ENCODE data around the gene SLC66A1.

Gene SLC66A1

DNA sequence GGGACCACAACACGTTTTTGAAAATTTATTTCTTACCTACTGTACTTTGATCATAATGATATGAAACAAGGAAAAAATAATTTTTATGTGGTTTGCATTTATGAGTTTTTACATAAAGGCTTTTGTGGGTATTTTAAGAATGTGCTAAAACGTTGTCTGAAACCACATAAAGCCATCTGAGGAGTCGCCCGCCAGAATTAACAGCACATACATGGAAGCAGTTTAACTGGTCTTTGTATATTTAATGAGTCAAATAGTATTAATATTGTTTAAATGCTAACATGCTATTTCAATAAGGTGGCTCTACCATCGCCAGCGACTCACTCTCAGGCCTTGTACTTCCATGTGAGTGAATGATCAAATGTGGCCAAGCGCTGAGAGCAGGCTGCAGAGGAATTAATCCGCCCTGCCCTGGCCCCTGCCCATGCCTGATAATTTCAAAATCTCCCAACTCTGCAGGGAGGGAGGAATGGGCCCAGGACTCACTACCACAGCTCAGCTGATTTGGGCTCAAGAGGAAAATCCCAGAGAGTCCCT, 49.6 kb downstream of the SLC66A1 start:
- DNase-seq (ENCODE audit: low read depth): no peak

DNA sequence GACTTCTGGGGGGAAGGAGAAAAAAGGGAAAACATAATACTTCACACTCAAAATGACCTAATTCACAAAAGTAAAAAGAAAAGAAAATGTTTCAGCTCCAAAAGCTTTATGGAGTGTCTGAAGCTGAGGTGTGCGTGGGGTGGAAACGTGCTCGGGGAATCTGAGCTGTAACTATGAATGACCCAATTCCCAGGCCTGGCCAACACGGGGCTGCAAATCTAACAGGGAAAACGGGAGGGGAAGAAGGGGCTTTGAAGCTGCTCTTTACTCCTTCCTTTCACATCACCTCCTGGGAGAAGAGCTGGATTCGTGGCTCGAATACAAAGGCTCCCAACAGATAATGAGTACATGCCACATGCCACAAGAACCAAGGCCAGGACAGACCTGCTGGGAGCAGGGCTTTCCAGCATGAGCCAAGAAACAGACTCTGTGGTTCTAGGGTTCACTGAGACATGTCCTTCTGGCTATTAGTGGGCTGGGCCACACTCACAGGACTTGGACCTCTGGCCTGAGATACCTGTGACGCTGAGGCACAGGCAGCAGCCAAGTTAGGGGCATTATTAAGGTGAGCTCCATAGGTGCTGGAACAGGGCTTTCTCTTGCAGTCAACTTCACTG, 51.5 kb downstream of the SLC66A1 start:
- DNase-seq (ENCODE audit: low read depth): no peak

DNA sequence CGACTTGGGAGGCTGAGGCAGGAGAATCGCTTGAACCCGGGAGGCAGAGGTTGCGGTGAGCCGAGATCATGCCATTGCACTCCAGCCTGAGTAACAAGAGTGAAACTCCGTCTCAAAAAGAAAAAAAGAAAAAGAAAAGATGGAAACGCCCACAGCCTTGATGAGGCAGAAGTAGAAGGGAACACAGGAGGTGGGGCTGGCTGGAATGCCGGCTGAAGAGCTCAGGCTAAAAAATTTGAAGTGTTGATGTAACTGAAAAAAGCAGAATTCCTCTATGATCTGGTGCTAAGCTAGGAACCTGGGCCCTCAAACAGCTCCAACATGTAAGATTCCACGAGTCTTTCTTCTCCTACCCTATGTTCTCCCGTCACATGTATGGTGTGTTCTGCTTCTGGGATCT, 53.6 kb downstream of the SLC66A1 start:
- DNase-seq (ENCODE audit: low read depth): no peak

DNA sequence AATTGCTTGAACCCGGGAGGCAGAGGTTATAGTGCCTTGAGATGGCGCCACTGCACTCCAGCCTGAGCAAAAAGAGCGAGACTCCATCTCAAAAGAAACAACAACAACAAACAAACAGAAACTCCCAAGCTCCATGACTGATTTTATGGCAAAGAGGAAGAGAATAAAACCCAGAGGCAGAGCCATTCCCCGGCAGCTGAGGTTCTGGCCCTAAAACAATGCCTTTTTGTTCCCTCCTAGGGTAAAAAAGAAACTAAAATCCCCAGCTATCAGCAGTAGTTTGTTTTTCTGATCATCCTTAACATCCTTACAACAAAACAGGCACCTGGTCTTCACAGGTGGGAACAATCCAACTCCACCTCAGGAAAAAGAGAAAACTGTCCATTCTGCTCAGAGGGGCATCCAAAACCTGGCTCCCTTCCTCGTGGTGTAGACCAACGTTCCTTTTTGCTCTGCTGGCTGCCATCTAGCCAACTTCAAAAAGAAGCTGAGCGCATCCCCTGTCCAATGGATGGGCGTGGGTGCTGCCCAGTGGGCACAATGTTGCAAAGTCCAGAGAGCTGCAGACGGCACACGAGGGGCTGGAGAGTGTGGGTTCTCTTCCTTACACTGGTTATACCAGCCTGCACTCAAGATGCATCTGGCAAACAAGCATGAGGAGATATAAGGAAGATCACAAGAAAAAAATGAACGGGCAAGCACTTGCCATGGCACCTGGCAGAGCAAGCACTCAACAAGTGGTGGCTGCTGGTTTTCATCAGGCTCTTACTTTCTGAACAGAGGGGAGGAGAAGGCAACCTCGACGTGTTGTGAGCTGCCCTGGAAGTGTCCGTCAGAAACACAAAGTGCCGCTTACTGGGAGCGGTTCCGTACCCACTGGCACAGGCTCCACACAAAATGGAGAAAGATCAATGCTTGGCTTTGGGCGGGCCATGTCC, 54.7 kb downstream of the SLC66A1 start:
- no peak for DNase-seq (ENCODE audit: low read depth)

DNA sequence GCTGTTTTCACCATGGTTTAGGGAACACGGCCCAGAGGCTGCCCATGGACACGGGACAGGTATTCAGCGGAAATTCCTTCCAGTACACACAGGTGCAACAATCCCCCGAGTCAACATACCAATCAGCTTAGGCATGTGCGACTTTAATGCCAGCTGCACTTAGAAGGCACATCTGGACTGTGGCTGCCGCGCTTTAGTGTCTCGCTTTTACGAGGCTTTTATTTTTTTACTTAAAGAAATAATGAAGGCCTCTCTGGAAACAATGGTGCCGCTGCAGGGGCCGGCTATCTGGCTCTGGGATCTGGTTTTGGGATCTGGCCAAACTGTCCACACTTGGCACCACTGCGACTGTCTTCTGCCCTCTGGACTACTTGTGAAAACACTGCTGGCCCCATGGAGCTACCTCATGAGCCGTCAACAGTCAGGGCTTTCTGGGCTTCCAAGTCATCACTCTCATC, 55.5 kb downstream of the SLC66A1 start:
- no peak for DNase-seq (ENCODE audit: low read depth)

DNA sequence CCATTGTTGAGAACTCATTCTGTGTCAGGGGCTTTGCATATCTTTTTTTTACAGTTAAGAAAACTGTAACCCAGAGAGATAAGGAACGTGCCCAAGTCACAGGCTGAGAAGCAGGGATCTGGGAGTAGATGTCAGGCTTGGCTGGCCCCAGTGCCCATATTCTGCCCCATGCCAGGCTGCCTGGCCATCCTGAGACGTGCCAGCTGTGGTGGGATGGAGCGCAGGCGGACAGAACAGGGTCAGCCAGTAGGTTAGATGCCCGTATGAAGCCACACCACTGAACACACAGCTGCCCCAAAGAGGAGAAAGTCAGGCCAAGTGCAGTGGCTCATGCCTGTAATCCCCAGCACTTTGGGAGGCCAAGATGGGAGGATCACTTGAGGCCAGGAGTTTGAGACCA, 55.9 kb downstream of the SLC66A1 start:
- no peak for DNase-seq (ENCODE audit: low read depth)

DNA sequence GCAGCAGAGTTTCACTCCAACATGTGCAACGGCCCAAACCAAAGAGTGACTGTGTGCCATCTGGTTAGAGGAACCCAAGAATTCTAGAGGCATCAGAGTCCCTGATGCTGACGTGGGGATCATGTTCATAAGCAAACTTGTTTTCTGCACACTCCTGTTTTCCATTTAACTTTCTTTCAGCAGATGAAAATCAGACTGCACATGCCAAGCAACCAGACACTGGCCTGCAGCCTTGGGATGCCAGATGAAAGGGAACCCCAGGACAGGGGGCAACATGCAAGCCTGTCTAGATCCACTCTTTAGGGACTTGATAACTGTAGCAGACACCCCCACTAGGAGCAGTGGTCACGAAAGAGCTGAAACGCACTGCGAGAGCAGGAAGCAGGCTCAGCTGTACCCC, 56.8 kb downstream of the SLC66A1 start:
- no peak for DNase-seq (ENCODE audit: low read depth)

DNA sequence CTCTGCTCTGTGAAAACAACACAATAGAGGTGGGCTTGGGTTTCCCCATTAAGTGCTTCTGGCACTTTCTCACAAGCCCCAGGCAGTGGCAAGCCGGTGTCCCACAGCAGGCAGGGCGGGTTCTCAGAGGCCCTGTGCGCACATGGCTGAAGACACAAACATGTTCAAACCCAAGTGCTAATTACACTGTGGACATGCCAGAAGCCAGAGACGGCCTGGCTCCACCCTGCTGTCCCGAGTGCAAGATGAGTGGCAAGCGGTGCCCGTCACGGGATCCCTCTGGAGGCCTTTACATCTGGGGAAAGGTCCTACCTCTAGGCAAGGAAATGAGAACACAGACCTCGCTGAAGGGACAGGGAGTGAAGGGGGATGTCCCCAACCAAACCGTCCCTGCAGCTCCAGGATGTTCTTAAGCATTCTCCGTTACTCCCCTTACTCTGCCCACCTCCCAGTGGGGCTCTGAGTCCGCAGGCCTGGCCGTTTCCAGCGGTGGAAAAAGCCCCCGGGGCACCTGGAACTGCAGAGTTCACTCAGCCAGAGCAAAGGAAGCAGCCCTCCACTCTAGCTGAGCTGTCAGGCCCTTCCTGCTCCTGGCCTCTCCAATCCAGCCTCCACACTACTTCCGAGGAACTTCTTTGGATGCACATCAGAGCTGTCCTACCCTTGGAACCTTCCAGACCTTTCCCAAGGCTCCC, 57.4 kb downstream of the SLC66A1 start:
- no peak for DNase-seq (ENCODE audit: low read depth)

DNA sequence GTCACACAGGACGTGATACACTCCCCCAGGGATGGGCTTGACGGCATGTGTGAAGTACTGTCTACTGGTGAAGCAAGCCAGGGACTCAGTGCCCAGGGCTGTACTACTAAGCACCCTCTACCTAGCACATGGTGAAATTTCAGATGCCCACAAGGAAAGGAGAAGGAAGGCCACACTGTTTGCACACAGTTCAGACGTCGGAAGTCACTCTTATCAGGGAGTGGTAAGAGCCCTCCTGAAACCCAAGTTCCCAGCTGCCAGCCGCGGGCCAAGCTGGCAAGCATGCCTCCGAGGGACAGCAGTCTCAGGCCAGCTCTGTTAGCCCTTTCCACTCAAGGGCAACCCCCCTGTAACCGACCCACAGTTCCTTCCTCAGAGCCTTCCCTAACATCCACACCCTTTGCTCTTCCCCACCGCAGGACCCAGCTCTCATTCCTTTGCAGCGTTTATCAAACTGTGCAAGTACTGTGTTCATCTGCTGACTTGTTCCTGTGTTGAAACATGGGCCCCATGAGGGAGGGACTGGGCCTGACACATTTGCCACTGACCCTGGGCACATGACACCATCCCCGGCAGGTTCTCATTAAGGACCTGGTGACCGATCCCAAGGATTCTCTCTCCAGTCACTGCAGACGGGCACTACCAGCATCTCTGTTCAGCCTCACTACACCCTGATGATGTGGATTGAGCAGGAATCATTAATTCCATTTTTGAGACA, 58.5 kb downstream of the SLC66A1 start:
- no peak for DNase-seq (ENCODE audit: low read depth)

DNA sequence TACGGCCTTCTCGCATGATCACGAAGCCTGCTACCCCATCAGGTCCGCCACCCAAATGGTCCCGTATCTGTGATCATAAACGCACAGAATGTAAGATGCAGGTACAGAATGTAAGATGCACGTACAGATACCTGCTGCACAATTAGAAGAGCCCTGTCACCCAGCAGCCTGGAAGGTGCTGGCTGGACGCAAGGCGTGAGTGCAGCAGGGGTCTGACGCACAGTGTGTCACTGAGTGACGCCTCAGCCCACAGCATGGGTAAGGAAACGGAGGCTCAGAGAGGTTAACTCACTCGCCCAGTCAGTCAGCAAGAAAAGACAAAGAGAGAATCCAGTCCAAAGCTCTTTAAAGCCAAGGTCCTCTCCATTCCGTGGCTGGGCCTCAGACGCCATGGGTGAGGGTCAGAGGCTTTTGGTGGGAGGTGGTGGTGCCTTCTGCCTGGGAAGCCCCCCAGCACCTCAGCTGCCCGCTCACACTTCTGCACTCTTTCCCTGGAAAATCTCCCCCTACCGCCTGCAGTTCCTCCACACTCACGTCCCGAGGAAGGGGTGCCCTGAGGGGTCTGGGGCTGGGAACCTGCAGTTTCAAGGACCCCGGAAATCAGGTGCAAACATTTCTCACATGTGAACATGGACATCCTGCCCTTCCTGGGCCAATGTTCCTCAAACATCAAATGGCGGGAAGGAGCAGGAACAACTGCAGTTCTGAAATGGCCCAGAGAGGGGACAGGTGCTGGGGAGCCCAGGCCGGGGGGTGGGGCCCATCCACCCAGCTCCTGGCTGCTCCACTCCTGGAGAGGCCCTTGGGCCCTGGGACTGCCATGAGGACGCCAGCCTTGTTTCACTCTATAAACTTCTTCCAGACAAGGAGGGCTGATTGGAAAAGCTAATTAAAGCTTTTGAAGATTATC, 59.4 kb downstream of the SLC66A1 start:
- no peak for DNase-seq (ENCODE audit: low read depth)

DNA sequence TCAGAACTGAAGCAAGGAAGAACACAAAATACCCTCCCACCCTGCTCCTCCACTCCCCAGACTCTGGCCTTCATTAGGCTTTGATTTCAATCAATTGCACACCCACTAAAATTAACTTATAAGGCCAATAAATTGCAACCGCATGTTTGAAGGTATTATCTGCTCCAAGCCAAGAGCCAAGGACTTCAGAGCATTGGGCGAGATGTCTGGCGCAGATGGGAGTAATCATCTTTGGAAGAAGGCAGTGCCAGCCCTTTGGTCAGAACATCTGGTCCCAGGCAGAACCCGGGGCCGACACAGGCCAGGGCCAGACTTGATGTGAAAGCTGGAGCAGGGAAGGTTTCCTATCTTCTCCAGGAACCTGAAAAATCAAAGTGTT, 60.0 kb downstream of the SLC66A1 start:
- no peak for DNase-seq (ENCODE audit: low read depth)

DNA sequence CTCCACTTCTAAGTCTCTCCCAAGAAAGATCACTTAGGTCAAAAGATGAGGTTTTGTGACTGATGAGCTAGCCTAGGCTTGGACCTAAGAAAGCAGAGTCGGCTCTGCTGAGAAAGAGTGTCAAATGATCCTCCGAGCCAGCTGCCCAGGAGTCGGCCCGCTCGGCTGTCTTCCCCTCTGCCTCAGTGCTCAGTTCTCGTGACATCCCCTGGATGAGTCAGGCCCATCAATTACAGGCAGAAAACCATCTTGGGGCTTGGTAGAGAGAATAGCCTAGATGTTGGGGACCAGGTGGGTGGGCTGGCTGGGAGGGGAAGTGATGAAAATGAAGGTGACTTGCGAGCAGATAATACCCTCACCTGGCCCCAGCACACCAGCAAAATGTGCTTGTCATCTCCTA, 60.5 kb downstream of the SLC66A1 start:
- no peak for DNase-seq (ENCODE audit: low read depth)

DNA sequence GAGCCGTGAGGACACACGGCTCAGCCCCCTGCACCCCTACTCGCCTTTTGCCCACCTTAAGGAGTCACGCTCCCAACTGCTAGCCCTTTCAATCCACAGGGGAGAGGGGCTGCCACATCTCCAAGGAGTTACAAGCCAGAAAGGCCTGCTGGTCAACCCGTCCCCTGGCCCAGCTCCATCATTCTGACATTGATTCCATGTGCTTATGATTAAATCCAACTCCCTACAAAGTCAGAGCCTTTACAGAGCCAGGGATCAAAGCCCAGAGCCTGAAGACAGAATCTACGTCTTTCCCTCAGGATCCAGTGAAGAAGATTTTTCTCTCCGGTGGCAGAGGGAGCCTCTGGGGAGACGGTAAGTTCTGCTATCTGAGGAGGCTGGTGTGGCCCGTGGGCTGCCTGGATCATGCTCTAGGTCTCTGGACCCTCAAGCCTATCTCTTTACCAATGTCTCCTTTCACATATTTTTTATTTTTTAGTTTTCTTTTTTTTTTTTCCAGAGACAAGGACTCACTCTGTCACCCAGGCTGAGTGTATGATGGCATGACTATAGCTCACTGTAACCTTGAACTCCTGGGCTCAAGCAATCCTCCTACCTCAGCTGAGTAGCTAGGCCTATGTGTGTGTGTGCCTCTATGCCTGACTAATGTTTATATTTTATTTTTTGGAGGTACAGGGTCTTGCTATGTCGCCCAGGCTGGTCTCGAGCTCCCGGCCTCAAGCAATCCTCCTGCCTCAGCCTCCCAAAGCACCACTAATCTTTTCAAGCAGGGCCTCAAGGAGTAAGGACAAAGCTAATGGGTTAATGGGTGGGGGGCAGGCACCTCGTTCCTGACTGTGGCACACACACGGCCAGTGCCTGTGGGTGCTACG, 61.3 kb downstream of the SLC66A1 start:
- DNase-seq (ENCODE audit: low read depth): no peak

DNA sequence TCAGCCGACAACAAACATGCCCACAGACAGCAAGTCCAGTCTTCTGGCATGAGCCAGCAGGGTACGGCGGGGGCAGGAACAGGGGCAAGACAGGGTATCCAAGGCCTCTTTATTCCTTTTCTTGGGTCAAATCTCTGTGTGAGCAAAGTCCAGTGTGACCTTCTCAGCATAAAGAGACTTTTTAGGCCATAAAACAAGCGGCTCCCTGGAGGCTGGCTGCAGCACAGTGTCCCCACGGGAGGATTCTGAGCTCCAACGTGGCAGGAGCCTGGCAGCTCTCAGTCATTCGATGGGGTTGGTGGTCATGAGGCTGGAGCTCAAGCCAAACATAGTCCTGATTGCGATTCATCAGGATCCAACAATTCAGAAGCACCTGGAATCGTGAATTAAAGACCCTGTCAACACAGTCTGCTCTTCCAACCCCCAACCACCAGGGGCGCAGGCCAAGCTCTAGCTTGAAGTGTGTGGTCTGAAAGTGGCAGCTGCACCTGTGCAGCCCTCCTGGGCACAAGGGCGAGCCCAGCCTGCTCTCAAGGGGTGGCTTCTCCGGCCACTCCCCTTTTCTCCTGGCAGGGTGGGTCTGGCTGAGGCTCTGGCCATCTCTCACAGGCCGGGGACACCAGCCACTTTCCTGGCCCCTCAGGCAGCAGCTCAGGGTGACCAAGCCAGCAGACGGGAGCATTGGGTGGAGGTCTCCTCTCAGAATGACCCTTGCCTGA, 62.1 kb downstream of the SLC66A1 start:
- DNase-seq (ENCODE audit: low read depth): no peak

DNA sequence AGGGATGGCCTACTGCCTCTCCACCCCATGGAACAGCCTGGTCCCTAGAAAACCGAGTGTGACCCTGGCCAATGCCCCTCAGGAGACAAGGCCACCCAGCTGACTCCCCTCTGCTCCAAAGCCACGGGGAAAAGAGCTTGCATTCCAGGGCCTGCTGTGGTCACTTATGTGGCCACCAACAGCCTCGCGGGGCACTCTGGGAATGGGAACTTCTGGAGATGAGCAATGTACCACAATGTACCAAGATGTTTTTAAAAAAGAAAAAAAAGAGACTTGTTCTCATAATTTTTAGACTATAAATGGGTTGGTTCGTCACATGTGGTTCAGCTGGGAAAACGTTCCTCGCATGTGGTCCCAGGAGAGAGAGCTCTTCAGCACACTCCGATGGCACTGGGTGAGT, 62.8 kb downstream of the SLC66A1 start:
- DNase-seq (ENCODE audit: low read depth): no peak

DNA sequence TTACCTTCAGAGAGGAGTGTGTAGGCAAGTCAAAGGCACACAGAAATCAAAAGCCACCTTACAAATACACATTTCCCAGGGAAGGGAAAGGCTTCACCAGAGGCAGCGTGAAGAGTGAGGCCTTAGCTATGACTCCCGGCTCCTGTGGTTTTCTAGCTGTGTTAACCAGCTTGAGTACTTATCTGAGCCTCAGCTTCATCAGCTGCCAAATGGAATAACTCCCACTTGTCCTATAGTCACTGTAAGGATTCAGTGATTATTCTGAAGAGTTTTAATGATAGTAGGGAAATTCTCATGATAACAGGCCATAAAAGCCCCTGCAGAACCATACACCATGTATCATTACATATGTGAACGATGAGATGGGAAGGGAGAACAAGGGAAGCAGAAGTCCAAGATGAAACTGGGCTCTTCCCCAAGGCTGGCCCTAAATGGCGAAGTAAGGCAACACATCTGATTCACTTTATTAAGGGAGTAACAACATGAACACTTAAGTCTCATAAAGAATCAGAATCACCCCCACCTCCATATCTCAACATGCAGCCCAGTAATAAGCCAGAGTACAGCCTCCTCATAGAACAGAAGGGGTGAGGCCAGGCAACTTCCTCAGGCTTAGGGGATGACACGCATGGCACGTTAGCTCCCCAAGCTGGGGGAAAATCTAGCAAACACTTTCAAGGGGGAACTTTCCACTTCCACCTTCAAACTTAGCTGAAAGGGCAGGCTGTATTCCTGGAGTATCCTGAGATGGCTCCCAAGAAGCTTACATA, 63.7 kb downstream of the SLC66A1 start:
- DNase-seq (ENCODE audit: low read depth): no peak

DNA sequence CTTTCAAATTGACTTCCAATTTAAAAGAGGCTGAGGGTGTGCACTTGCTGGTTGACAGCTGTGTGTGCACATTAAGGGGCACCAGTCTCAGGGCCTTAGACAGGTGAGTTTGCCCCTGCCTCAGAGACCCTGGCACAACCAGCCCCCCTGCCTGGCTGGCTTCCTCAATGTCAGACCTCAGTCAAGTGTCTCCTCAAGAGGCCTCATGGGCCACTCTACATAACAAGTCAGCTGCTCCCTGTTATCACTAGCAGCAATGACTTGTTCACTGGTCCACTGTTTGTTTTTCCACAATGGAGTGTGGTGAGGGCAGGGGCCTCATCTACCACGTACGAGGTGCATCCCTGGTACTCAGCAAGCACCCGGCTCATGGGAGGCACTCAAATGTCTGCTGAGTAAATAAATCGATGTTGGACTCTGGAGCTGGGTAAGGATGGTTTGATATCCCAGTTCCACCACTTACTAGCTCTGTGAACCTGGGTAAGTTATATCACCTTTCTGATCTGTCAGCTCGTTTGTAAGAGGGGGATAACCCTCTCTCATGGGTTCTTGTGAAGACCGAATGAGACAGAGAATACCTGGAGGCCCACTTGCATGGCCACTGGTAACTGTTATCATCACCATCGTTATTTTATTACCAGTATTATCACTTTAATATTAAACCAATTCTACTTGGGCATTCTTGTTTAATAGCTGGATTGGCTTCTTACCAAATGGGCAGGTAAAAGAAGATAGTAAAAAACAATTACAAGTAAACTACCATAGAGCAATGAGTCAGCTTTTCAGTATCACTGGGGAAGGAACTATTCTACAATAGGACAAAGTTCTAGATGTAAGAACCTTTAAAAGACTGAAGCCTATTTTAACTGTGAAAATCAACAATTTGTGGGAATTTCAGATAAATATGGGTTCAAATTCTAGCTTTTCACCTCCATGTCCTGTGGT, 64.6 kb downstream of the SLC66A1 start:
- DNase-seq (ENCODE audit: low read depth): no peak

Data from T follicular helper cell (primary cell).